C4-2B (cell line): ENCODE results near the gene CHID1.

Experiments used
- H3K27ac ChIP-seq: fragments of 450-650 bp; 2 replicates; pipeline ENCODE4 v1.5.1; 2017
- CTCF ChIP-seq: fragments of 450-650 bp; conservative IDR thresholded peaks from 2 replicates; pipeline ENCODE4 v1.5.1; 2017; ENCODE audit warnings: mild to moderate bottlenecking
- ZFX ChIP-seq: fragments of 450-650 bp; IDR thresholded peaks from 2 replicates; pipeline ENCODE4 v1.6.1; 2017

Gene CHID1

GRCh38 chr11:932435-932834, 21.8 kb upstream of the CHID1 start:
- no peak overlapping the region for H3K27ac ChIP-seq
- TF ChIP-seq CTCF, result no peak
- TF ChIP-seq ZFX, result no peak

DNA sequence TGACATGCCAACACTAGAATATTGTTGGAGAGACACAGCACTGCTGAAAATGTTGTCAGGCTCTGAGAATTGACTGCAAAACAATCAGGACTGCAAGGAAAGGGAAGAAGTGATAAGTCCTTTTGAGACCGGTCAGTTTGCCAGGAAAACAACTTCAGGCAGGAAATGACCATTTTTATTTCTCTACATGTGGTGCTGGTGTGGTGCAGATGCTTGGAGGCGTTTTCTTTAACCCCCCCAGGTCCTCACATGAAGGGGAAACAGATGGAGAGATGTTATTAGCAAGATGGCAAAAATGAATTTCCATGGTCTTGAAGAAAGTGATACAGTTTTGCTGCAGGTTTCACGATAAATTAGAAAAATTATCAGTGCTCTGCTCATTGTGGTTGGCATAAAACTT, 20.8 kb upstream of the CHID1 start:
- TF ChIP-seq CTCF, result no peak
- TF ChIP-seq ZFX, result no peak
- no peak overlapping the region for H3K27ac ChIP-seq

GRCh38 chr11:929405-929804, 18.8 kb upstream of the CHID1 start:
- no peak overlapping the region for H3K27ac ChIP-seq
- TF ChIP-seq CTCF (no peak), ZFX (no peak)

DNA sequence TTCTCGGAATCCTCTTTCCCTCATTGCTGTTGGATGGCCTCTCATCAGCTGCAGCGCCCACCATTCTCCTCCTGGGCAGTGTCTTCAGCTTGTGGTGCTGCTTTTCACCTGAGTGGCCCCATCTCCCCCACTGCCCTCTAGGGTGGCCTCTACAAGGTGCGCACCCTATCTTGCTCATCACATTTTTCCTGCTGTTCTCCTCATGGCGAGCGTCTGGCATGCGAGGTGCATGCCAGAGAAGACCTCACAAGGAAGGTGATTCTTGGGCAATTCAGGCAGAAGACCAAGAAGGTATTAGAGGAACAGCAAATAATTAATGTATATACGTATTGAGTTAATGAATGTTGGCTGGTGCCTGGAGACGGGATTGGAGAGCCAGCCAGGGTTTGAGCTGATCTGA, 18.2 kb upstream of the CHID1 start:
- TF ChIP-seq ZFX (no peak), CTCF (no peak)
- H3K27ac ChIP-seq, result no peak overlapping the region

DNA sequence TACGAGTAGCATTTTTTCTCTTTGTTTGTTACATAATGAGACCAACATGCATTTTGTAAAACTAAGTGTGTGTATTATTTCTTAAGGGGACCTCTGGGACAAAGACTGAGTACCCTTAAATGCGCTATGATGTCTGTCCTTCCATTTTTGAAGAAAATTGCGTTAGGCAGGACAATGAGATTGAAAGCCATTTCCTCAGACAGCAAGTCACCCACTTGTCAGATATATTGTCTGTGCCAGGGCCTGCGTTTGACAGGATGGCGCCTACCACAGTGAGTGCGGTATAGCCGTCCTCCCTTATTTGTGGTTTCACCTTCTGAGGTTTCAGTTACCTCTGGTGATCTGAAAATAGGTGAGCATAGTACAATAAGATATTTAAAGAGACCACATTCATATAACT, 17.3 kb upstream of the CHID1 start:
- TF ChIP-seq CTCF (no peak), ZFX (no peak)

DNA sequence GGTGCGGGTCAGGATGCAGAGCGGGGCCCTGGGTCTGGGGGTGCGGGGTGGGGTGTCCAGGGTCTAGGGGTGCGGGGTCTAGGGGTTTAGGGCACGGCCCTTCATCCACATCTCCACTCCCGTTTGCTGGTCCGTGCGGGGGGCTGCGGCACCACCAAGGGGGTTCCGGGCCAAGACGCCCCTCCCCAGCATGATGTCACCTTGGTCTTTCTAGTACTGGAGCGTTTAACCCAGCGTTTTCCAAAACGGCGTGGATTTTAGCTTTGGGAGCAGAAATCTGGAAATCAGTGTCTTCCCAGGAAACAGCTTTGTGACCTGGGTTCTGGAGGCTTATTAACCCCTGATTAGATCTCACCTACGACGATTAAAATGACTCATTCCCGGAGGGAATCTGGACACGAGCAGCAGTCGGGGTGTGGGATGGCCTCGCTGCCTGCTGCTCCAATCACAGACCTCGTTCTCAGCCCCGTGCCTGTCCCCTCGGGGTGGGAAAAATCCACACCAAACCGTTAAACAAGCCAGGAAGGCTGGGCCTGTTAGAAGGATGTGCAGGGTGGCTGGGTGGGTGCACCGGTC, 15.8 kb upstream of the CHID1 start:
- peak overlapping the region; percentile 82 for H3K27ac ChIP-seq
- TF ChIP-seq ZFX (no peak), CTCF (no peak)

More for the DNA sequence above, 17.3 kb upstream of the CHID1 start:
- no peak overlapping the region for H3K27ac ChIP-seq

GRCh38 chr11:925496-926301, 15.1 kb upstream of the CHID1 start, which contains the start of gene AP2A2:
Gene AP2A2, plus strand, starts transcription at chr11:925870. Its CDS starts 152 bp downstream, at chr11:926022.
- TF ChIP-seq ZFX, result peak; percentile 65; the same call in 1 of the 2 replicates
- TF ChIP-seq CTCF, result peak; percentile 96
- H3K27ac ChIP-seq, result peak within 1 kb of the TSS; percentile 82
